GM12878 (cell line): ENCODE data around the gene INSRR. TPM values are rescaled to one million over a fixed set of nuclear protein-coding genes. Genes with fewer than 3 reads are reported as not detected.

Experiments
- ATAC-seq: fragments of 200-7000 bp; cut with Tn5 transposase; 3 replicates; pipeline ENCODE4 v1.9.1; 2020; ENCODE audit warnings: mild to moderate bottlenecking, moderate library complexity
- BruUV-seq: library from RNA; stranded (reverse); fragments of 400-500 nt; replicated peaks from 2 replicates; lab custom pipeline; 2021; lab: Mats Ljungman, UMichigan
- CTCF ChIA-PET: fragments of 300-600 bp; sonication (Branson Sonifier 250); formaldehyde crosslinking; extraction: SDS; loops from one replicate; lab custom pipeline; 2021; ENCODE audit warnings: inconsistent platforms; lab: Yijun Ruan, JAX
- POLR2A ChIA-PET: fragments of 350-600 bp; formaldehyde crosslinking; extraction: SDS; loops from one replicate; lab custom pipeline; 2021; ENCODE audit warnings: inconsistent platforms; lab: Charles Lee
- RAD21 ChIA-PET: fragments of 300-600 bp; sonication (Branson Sonifier 250); formaldehyde crosslinking; loops from one replicate; lab custom pipeline; 2023; ENCODE audit warnings: antibody characterized with exemption; ENCODE audit not compliant: unreplicated experiment; lab: Charles Lee
- SMC1A ChIA-PET: fragments of 300-600 bp; sonication (Branson Sonifier 250); formaldehyde crosslinking; loops from one replicate; lab custom pipeline; 2023; ENCODE audit not compliant: unreplicated experiment, uncharacterized antibody; lab: Charles Lee
- DNase-seq: peaks from one replicate; pipeline ENCODE4 v3.0.0-alpha.2; 2011; ENCODE audit warnings: low read depth, low spot score
- FAIRE-seq: peaks from 3 replicates; lab custom pipeline; 2011; peaks lifted over from hg19 to GRCh38; lab: Jason Lieb, UNC
- H2AFZ ChIP-seq: 2 replicates; pipeline ENCODE4 v1.6.0; 2011; ENCODE audit warnings: low read depth, low read length, control low read depth; ENCODE audit not compliant: control insufficient read depth
- H3K27ac ChIP-seq: 2 replicates; pipeline ENCODE4 v1.5.1; 2011; ENCODE audit warnings: control low read depth; ENCODE audit not compliant: control insufficient read depth, insufficient read depth
- H3K27me3 ChIP-seq, 2 experiments: replicated peaks in 1 of 2; 2 replicates each; pipeline versions ENCODE4 v1.6.0 to v1.6.1; 2011; ENCODE audit warnings: low read length in 1 of 2; ENCODE audit not compliant: control insufficient read depth in 2 of 2, insufficient read depth in 2 of 2
- H3K36me3 ChIP-seq, 2 experiments: 2 replicates each; pipeline ENCODE4 v1.5.1; 2011; ENCODE audit warnings: low read length in 1 of 2; ENCODE audit not compliant: control insufficient read depth in 2 of 2, insufficient read depth in 2 of 2
- H3K4me1 ChIP-seq: 2 replicates; pipeline ENCODE4 v1.6.1; 2011; ENCODE audit warnings: mild to moderate bottlenecking, low read length, moderate library complexity, mixed read lengths; ENCODE audit not compliant: control insufficient read depth, insufficient read depth
- H3K4me2 ChIP-seq: 2 replicates; pipeline ENCODE4 v1.6.0; 2011; ENCODE audit warnings: control low read depth; ENCODE audit not compliant: control insufficient read depth, insufficient read depth
- H3K4me3 ChIP-seq: fragments of 200-600 bp; sonication (generic); 2 replicates; pipeline ENCODE4 v1.5.1; 2016
- H3K79me2 ChIP-seq: 2 replicates; pipeline ENCODE4 v1.6.0; 2011; ENCODE audit warnings: low read length; ENCODE audit not compliant: control insufficient read depth, insufficient read depth
- H3K9ac ChIP-seq: 2 replicates; pipeline ENCODE4 v1.8.0; 2011; ENCODE audit warnings: low read length, control low read depth, mixed read lengths; ENCODE audit not compliant: control insufficient read depth, insufficient read depth
- H3K9me3 ChIP-seq: replicated peaks from 3 replicates; pipeline ENCODE4 v1.5.1; 2011; ENCODE audit warnings: mild to moderate bottlenecking, low read length; ENCODE audit not compliant: control insufficient read depth, insufficient read depth
- H4K20me1 ChIP-seq: 2 replicates; pipeline ENCODE4 v1.6.0; 2011; ENCODE audit not compliant: control insufficient read depth, insufficient read depth
- BMI1 ChIP-seq: fragments of 450-650 bp; IDR thresholded peaks from 2 replicates; pipeline ENCODE4 v1.6.1; 2016; ENCODE audit warnings: mild to moderate bottlenecking, moderate library complexity, borderline replicate concordance
- CHD1 ChIP-seq: IDR thresholded peaks from 2 replicates; pipeline ENCODE4 v1.6.1; 2012; ENCODE audit warnings: low read depth, low read length, improper control_type of control experiment
- CHD2 ChIP-seq: IDR thresholded peaks from 2 replicates; pipeline ENCODE4 v1.6.1; 2011; ENCODE audit warnings: low read depth, low read length, improper control_type of control experiment, borderline replicate concordance
- CREM ChIP-seq: IDR thresholded peaks from 2 replicates; pipeline ENCODE4 v1.6.1; 2014; ENCODE audit warnings: antibody characterized with exemption, low read depth
- DPF2 ChIP-seq: fragments of 450-650 bp; IDR thresholded peaks from 2 replicates; pipeline ENCODE4 v1.6.1; 2017; ENCODE audit warnings: mild to moderate bottlenecking
- HDAC2 ChIP-seq: fragments of 200-600 bp; sonication (generic); IDR thresholded peaks from 2 replicates; pipeline ENCODE4 v1.6.1; 2017
- HDAC6 ChIP-seq: fragments of 200-600 bp; sonication (generic); IDR thresholded peaks from one replicate; pipeline ENCODE4 v1.8.0; 2017; ENCODE audit warnings: antibody characterized with exemption; ENCODE audit not compliant: unreplicated experiment
- HDGF ChIP-seq: fragments of 450-650 bp; IDR thresholded peaks from 2 replicates; pipeline ENCODE4 v1.6.1; 2016; ENCODE audit warnings: antibody characterized with exemption
- KDM1A ChIP-seq: fragments of 200-600 bp; sonication (generic); IDR thresholded peaks from 2 replicates; pipeline ENCODE4 v1.6.1; 2016; ENCODE audit warnings: borderline replicate concordance
- POLR2A ChIP-seq: IDR thresholded peaks from 2 replicates; pipeline ENCODE4 v1.6.1; 2011; ENCODE audit warnings: low read depth, mild to moderate bottlenecking, low read length
- TBL1XR1 ChIP-seq: IDR thresholded peaks from 2 replicates; pipeline ENCODE4 v1.6.1; 2012; ENCODE audit warnings: low read depth, low read length, improper control_type of control experiment
- WGBS: methylation state at CpG from one replicate; pipeline ENCODE4 v1.1.6; 2016; ENCODE audit warnings: low lambda C conversion rate; ENCODE audit not compliant: insufficient replicate concordance, insufficient coverage; ENCODE audit errors: missing lambda C conversion rate; 5-methylcytosine and 5-hydroxymethylcytosine counted together
- in situ Hi-C: fragments of 300-500 bp; cut with MboI; formaldehyde crosslinking; loops from 9 replicates; pipeline ENCODE4 v1.14.3; 2018; ENCODE audit warnings: mixed read lengths
- intact Hi-C: fragments of 100-400 bp; cut with micrococcal nuclease; formaldehyde crosslinking; loops from one replicate; pipeline ENCODE4 v1.14.2; 2022; ENCODE audit not compliant: unreplicated experiment
- polyA plus RNA-seq, 11 experiments: library from polyadenylated mRNA; depleted of rRNA in 4 of 11; unstranded in 6 of 11; stranded (reverse) in 5 of 11; fragments of >200 nt; fragmentation: Nextera tagmentation in 4 of 11; fragmentation: Illumina TruSeq in 1 of 11; extraction: Ambion mirVana in 4 of 11; extraction: Trizol in 1 of 11; gene quantifications; 1 replicate in 1 of 11; 2 replicates in 10 of 11; pipeline versions ENCODE4 v1.2.1 to v1.2.3, GENCODE V29; 2011 to 2016; ENCODE audit warnings: inconsistent platforms in 2 of 11, missing spikeins in 2 of 11, low read depth in 1 of 11
- total RNA-seq, 4 experiments: library from RNA; depleted of rRNA in 3 of 4; stranded (reverse); fragments of >200 nt in 3 of 4; fragmentation: Illumina TruSeq in 1 of 4; extraction: Trizol in 1 of 4; gene quantifications; 2 replicates each; pipeline versions ENCODE4 v1.2.1 to v1.2.3, GENCODE V29; 2013 to 2021
- TF ChIP-seq, protein P1 (sequence below): IDR thresholded peaks from 2 replicates; pipeline ENCODE4 v1.6.1; 2012; ENCODE audit warnings: low read depth, low read length, improper control_type of control experiment
- TF ChIP-seq, protein P2 (sequence below): fragments of 450-650 bp; IDR thresholded peaks from 2 replicates; pipeline ENCODE4 v1.6.1; 2017; ENCODE audit warnings: mild to moderate bottlenecking, low read depth, inconsistent platforms; ENCODE audit not compliant: poor library complexity, severe bottlenecking
- TF ChIP-seq, protein P3 (sequence below): fragments of 450-650 bp; IDR thresholded peaks from 2 replicates; pipeline ENCODE4 v1.6.1; 2016; ENCODE audit warnings: mild to moderate bottlenecking, moderate library complexity, borderline replicate concordance

Gene INSRR
- total and polyA plus RNA-seq, 10 of the 15 experiments (the other 5 are each of a cell fraction or from before 2014, with no cell fraction given): 0.01 TPM; not detected in 9

DNA sequence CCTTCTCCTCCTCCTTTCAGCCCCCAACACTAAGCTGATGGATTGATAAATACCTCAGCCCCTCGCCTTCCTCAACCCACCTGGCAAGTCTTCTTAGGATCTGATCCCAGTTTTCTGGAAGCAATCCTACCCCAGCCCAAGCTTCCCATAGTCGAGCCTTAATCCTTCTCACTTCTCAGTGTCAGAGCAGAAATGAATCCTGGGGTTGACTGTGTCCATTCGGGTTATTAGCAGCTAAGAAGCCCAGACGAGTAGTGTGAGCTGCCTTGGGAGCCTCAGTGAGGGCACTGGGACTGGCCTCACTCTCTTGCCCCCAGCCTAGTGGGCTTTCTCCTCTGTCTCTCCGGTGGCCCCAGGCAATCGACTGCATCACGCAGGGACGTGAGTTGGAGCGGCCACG lies 22.2 kb upstream of the INSRR start:
- ChIA-PET RAD21 (interaction anchor here (1.2 kb wide), 1 partner anchor 191 kb away, joined by 4 read pairs; no protein-coding TSS in a partner anchor), SMC1A (interaction anchor here (0.6 to 1.0 kb wide), 3 partner anchors 10 to 86 kb away, joined by 3 read pairs; no protein-coding TSS in a partner anchor), CTCF (interaction anchor here (1.0 to 2.4 kb wide), 3 partner anchors 10 to 175 kb away, joined by 3 to 13 read pairs (median 3); no protein-coding TSS in a partner anchor), POLR2A (no interaction called here)
- no peak overlapping the region for H3K4me3 ChIP-seq
- H3K9ac ChIP-seq: no peak overlapping the region
- FAIRE-seq: no peak
- H3K9me3 ChIP-seq: no peaks in the 10 kb centered on the region
- H4K20me1 ChIP-seq: no peaks in the 10 kb centered on the region
- no peaks in the 10 kb centered on the region for H3K4me1 ChIP-seq
- no peaks in the 10 kb centered on the region for H3K36me3 ChIP-seq
- H3K27ac ChIP-seq: no peak overlapping the region
- WGBS: 38% methylated on average over 10 of the region's 10 CpGs
- H2AFZ ChIP-seq: no peak overlapping the region
- H3K27me3 ChIP-seq: peaks cover 0 to 13% of the 10 kb centered on the region in 2 experiments; a peak in 3 of 4 replicates
- no peak for ATAC-seq
- no peak for DNase-seq
- intact Hi-C loops: no loop called here
- TF ChIP-seq TBL1XR1: no peak
- TF ChIP-seq HDAC2: no peak
- no peak for TF ChIP-seq DPF2
- no peak for TF ChIP-seq CHD2
- no peak for TF ChIP-seq HDGF
- TF ChIP-seq KDM1A: no peak
- TF ChIP-seq CREM: no peak
- TF ChIP-seq, protein P1, sequence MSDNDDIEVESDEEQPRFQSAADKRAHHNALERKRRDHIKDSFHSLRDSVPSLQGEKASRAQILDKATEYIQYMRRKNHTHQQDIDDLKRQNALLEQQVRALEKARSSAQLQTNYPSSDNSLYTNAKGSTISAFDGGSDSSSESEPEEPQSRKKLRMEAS: no peak
- TF ChIP-seq, protein P2, sequence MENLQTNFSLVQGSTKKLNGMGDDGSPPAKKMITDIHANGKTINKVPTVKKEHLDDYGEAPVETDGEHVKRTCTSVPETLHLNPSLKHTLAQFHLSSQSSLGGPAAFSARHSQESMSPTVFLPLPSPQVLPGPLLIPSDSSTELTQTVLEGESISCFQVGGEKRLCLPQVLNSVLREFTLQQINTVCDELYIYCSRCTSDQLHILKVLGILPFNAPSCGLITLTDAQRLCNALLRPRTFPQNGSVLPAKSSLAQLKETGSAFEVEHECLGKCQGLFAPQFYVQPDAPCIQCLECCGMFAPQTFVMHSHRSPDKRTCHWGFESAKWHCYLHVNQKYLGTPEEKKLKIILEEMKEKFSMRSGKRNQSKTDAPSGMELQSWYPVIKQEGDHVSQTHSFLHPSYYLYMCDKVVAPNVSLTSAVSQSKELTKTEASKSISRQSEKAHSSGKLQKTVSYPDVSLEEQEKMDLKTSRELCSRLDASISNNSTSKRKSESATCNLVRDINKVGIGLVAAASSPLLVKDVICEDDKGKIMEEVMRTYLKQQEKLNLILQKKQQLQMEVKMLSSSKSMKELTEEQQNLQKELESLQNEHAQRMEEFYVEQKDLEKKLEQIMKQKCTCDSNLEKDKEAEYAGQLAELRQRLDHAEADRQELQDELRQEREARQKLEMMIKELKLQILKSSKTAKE: no peak
- no peak for TF ChIP-seq BMI1
- TF ChIP-seq, protein P3, sequence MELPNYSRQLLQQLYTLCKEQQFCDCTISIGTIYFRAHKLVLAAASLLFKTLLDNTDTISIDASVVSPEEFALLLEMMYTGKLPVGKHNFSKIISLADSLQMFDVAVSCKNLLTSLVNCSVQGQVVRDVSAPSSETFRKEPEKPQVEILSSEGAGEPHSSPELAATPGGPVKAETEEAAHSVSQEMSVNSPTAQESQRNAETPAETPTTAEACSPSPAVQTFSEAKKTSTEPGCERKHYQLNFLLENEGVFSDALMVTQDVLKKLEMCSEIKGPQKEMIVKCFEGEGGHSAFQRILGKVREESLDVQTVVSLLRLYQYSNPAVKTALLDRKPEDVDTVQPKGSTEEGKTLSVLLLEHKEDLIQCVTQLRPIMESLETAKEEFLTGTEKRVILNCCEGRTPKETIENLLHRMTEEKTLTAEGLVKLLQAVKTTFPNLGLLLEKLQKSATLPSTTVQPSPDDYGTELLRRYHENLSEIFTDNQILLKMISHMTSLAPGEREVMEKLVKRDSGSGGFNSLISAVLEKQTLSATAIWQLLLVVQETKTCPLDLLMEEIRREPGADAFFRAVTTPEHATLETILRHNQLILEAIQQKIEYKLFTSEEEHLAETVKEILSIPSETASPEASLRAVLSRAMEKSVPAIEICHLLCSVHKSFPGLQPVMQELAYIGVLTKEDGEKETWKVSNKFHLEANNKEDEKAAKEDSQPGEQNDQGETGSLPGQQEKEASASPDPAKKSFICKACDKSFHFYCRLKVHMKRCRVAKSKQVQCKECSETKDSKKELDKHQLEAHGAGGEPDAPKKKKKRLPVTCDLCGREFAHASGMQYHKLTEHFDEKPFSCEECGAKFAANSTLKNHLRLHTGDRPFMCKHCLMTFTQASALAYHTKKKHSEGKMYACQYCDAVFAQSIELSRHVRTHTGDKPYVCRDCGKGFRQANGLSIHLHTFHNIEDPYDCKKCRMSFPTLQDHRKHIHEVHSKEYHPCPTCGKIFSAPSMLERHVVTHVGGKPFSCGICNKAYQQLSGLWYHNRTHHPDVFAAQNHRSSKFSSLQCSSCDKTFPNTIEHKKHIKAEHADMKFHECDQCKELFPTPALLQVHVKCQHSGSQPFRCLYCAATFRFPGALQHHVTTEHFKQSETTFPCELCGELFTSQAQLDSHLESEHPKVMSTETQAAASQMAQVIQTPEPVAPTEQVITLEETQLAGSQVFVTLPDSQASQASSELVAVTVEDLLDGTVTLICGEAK: no peak
- TF ChIP-seq HDAC6: no peak
- no peak for TF ChIP-seq CHD1
- no peak for TF ChIP-seq POLR2A
- H3K79me2 ChIP-seq: no peaks in the 10 kb centered on the region
- BruUV-seq: no TSS peak
- H3K4me2 ChIP-seq: no peak overlapping the region
- in situ Hi-C loops: no loop called here
